Hematopoietic multipotent progenitor cell treated with erythropoietin and hydrocortisone succinate and interleukin-3 and kit ligand, for 6 days (in vitro differentiated cells): ENCODE results near the gene NUP98.
"Not testable (repeated sequence)": the region's sequence is repeated elsewhere in the genome, so short reads cannot be mapped to it uniquely, and the experiment has no call there.

Experiments
- DNase-seq: peaks from one replicate; pipeline ENCODE4 v3.0.0-alpha.2; 2015

The NUP98 gene

DNA sequence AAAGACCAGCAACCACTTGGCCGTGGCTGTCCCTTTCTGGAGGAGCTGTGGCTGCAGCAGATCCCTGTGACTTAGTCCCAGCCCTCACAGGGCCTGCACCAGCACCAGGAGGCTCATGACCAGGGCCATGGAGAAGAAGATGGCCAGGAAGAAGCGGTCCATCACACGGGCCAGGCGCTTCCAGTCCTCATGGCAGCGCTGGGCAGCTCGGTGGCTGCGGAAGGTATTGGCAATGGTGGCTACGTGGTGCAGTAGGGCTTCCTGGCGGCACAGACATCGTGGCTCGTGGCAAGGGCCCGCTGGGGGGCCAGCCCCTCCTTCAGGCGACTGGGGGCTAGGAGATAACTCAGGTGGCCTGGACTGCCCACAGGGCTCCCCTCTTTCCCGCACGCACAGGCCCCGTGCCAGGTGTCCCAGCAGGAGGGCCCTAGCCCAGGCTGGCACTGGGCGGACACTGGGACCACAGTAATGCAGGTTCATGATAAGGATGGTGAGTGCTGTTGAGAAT lies 131.3 kb downstream of the NUP98 start:
- DNase-seq = no peak

DNA sequence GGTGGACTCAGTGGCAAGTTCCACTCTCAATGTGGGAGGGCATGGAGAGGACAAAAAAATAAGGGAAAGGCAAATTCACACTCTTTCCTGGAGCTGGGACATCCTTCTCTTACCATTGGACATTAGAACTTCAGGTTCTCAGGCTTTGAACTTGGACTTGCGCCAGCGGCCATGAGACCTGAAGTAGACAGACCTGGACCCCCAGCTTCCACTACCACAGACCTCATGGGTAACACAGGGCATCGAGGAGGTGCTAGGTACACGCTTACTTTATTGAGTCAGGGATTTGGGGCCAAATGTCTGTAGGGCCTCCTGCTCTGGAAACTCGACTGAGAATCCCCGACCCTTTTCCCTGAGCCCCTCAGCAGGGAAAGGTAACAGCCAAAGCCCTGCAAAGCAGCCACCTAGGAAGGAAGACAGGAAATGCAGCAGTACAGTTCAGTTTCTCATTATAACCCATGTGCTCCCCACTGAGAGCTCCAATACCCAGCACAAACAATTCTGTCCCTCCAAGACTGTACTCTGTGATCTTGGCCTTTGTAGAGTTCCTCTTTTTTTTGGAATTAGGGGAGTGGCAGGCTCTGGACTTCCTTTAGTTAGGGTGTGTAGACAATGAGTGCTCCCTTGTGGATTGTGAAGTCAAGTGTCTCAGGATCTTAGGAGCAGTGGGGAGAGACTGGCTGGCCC lies 131.9 kb downstream of the NUP98 start:
- no peak for DNase-seq

DNA sequence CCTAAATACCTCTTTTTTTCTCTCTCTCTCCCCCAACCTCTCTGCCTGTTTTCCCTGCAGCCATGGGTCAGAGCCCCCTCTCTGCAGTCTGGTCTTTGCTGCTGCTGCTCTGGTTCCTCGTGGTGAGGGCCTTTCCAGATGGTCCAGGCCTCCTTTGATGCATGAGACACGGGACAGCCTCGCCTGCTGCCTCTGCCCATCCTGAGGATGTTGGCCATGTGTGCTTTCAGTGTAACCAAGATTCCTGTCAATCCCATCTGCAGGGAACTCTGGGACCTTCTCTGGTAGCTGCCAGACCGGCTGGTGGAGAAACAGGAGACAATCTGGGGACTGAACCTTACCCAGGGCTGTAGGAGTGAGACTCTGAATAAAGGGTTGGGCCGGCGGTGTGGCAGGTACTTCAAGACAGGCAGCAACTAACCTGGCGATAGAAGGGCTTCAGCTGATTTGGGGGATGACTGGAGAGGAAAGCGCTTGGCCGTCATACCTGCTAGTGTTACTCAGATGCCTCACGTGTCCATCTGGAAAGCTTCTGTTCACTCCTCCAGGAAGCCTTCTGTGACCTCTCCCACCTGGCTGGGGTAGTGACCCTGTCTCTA lies 133.2 kb downstream of the NUP98 start:
- DNase-seq = no peak

DNA sequence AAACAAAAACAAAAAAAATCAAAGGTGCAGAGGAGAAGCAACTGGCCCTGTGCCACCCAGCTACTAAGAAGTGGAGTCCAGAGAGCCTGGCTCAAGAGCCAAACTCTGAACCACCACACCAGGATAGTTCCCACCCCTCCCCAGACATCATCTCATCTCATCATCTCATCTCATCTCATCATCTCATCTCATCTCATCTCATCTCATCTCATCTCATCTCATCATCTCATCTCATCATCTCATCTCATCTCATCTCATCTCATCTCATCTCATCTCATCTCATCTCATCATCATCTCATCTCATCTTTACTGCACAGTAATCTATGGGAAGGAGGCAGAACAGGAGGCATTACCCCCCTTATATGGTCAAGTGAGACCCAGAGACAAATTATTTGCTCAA lies 134.5 kb downstream of the NUP98 start:
- DNase-seq = no peak

DNA sequence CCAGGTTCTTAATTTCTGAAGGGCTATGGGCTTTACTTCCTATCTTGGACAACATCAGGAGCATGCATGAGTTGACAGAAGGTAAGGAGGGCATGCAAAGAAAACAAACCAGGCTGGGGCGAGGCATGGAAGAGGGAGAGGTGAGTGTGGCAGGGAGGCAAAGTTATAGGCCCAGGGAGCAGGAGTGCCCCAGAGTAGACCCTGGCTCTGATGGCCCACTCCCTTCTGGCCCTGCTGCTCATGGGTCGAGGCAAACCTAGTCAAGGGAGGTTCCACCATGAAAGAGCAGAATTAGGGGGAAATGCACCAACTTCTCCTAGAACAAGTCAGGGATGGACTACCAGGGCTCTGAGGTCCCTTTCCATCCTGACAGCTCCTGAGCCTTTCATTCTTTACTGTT lies 136.4 kb downstream of the NUP98 start:
- DNase-seq = no peak

DNA sequence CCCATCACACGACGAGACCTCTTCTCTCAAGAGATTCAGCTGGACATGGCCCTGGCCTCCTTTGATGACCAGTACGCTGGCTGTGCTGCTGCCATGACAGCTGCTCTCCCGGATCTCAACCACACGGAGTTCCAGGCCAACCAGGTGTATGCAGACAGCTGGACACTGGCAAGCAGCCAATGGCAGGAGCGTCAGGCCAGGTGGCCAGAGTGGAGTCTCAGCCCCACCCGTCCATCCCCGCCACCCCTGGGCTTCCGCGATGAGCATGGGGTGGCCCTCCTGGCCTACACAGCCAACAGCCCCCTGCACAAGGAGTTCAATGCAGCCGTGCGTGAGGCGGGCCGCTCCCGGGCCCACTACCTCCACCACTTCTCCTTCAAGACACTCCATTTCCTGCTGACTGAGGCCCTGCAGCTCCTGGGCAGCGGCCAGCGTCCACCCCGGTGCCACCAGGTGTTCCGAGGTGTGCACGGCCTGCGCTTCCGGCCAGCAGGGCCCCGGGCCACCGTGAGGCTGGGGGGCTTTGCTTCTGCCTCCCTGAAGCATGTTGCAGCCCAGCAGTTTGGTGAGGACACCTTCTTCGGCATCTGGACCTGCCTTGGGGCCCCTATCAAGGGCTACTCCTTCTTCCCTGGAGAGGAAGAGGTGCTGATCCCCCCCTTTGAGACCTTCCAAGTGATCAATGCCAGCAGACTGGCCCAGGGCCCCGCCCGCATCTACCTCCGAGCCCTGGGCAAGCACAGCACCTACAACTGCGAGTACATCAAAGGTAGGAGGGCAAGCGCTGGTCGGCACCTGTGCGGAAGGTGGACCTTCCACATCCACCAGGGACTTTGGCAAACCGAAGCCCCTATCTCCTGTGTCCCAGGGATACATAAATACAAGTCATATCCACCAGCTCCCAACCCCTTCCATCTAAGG lies 137.5 kb downstream of the NUP98 start:
- DNase-seq = no peak

DNA sequence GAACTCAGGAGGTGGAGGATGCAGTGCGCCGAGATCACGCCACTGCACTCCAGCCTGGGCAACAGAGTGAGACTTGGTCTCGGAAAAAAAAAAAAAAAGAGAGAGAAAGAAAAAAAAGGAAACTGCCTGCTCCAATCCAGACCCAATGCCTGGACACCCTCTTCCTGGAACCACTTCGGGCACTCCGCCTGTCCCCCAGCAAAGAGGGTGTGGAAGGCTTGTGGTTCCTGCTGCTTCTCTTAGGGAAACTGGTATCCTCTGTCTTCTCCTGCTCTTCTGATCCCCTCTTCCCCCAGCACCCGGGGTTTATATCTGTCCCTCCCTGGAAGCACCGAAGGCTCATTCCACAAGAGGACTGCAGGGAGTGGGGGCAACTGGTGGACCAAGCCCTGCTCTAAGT lies 139.1 kb downstream of the NUP98 start:
- DNase-seq = no peak

DNA sequence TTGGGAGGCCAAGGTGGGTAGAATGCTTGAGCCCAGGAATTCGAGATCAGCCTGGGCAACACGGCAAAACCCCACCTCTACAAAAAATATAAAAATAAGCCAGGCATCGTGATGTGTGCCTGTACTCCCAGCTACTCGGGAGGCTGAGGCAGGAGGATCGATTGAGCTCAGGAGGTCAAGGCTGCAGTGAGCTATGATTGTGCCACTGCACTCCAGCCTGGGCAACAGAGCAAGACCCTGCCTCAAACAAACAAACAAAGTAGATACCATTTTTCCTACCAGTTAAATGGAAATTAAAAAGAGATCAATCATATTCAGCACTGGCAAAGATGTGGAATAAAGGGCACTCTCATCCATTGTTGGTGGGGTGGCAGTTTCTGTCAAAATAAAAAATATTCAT lies 140.0 kb downstream of the NUP98 start:
- not testable (repeated sequence) for DNase-seq

DNA sequence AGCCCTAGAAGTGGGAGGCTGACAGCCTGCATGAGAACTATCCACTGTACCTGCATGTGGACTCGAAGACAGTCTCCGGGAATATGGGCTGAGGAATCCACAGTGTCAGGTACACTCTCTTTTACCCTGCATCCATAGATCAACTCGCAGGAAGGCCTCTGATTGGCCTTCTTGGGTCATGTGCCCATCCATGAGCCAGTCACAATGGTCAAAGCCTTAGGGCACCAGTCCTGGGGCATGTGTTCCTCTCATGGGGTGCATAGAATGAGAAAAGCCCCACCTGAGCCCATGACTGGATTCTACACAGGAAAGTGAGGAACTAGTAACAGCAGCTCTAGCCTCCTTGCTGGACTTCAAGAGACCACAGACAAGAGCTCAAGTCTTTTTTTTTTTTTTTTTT lies 141.8 kb downstream of the NUP98 start:
- DNase-seq = no peak

DNA sequence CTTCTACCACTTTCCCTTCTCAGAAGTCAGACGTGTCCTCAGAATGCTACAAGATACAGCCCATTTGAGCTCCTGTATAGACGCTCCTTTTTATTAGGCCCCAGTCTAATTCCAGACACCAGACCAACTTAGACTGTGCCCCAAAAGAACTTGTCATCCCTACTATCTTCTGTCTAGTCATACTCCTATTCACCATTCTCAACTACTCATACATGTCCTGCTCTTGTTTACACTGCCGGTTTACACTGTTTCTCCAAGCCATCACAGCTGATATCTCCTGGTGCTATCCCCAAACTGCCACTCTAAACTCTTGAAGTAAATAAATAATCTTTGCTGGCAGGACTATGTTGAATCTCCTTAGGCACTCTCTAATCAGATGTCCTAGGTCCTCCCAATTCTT lies 144.8 kb downstream of the NUP98 start:
- DNase-seq = not testable (repeated sequence)

DNA sequence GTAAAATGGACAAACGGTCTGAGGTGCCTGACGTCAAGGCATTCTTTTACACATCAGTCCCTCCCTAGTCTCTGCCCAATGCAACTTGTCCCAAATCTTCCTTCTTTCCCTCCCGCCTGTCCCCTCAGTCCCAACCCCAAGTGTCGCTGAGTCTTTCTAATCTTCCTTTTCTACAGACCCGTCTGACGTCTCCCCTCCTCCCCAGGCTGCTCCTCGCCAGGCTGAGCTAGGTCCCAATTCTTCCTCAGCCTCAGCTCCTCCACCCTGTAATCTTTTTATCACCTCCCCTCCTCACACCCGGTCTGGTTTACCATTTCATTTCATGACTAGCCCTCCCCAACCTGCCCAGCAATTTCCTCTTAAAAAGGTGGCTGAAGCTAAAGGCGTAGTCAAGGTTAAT lies 148.0 kb downstream of the NUP98 start:
- not testable (repeated sequence) for DNase-seq

DNA sequence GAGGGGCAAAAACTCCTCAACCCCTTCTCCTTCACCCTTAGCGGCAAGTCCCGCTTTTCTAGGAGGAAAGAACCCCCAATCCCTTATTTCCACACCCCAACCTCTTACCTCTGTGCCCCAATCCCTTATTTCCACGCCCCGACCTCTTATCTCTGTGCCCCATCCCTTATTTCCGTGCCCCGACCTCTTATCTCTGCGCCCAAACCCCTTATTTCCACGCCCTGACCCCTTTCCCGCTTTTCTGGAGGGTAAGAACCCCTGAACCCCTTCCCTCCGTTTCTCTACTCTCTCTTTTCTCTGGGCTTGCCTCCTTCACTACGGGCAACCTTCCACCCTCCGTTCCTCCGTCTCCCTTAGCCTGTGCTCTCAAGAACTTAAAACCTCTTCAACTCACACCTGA lies 148.5 kb downstream of the NUP98 start:
- DNase-seq = not testable (repeated sequence)

DNA sequence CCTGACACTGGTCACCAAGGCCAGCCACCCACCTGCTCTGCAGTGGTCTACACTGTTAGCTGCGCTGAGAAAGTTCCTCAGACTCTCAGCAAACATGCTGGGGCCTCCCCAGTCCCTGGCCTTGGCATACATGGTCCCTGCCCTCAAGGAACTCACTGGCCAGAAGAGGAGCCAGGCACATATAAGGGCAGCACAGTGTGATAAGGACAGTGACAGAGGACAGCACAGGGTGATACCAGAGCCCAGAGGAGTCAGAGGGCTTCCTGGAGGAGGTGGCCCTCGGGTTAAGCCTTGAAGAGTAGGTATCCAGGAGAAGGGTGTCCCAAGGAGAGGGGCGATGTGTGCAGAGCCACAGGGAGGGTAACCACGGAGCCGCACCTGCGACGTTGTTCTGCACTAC lies 151.8 kb downstream of the NUP98 start:
- no peak for DNase-seq

DNA sequence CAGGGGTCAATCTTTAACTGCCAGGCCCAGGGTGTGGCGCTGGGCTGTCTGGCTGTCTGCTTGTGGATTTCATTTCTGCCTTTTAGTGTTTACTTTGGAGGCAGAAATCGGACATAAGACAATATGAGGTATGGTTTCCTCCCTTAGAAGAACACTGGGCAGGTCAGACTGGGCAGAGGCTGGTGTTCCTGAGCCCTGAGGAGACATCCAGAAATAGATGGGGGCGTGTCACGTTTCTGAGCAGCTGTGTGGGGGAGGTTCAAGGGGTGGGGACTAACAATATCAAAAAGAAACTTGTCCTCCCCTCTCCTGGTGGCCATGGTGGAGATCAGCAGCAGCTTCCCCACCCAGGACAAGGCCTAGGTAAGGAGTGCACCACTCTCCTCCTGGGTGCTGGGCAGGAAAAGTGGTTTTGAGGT lies 152.5 kb downstream of the NUP98 start, which contains the start of gene ART1:
TSS of gene ART1 (plus strand) at position 312 of the 419 bp plus-strand sequence. CDS start 14,086 bp downstream, outside the sequence.
- DNase-seq = peak; percentile 72

DNA sequence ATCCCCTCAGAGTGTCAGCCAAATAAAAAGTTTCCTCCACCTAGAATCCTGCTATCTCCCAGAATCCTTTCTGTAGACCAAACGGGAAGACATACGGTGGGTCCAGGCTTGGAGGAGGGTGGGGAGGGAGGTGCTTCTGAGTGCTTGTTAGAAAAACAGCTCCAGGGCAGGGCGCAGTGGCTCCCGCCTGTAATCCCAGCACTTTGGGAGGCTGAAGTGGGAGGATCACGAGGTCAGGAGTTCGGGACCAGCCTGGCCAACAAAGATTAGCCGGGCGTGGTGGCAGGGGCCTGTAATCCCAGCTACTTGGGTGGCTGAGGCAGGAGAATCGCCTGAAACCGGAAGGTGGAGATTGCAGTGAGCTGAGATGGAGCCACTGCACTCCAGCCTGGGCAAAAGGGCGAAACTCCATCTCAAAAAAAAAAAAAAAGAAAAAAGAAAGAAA lies 154.2 kb downstream of the NUP98 start:
- peak; percentile 14 for DNase-seq

DNA sequence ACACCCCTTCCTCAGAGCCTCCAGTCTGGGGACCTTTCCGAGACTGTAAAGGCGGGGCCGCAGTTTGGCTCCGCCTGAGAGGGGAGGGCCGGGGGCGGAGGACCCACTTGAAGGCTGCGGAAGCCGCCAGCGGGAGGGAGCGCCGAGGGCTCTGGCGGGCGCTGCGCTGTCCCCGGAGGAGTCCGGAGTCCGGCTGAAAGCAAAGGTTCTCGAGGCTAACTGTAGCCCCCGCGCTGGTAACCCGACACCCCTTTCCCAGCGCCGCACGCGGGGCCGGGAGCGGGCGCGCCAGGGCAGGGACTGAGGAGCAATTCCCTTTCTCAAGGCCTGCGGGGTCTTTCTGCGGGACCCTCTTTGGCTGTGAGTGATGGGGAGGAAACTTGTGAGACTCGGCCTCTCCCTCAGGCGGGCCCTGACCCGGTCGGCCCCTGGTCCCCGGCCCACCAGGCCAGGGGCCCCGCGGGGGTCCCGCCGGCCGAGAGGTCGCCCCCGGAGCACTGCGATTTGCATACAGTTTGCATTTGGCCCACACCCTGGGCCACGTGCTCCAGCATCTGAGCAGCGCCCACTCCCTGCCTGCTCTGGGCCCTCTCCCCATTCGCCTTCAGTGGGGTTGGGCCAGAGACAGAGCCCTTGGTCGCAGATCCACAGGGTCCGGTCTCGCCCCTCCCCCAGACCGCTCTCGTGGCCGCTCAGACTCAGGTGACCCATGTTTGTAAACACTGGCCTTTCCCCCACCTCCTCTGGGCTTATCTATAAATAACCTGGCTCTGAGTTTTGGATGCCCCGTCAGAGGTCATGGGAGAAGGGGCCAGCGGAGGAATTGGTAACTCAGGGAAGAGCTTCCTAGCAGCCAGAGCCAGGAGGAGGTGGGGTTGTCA lies 155.0 kb downstream of the NUP98 start:
- DNase-seq = peak; percentile 80

DNA sequence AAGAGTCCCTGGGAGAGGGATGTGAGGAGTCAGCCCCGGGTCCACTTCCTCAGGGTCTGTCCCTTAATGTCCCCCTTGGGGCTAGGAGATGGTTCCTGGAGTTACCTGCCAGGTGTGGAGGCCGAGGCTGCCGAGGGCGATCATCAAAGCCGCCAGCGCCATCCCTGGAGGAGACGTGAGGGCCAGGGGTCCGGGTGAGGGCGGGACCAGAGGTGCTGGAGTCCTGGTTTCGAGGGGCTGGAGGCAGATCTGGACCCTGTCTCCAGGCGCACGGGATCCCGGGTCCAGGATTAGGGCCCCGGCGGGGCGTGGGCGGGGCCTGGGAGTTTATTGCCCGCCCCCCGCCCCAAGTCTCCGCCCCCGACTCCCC lies 155.7 kb downstream of the NUP98 start, which contains the start of gene ART5:
TSS of gene ART5 (minus strand) at position 292 of the 370 bp plus-strand sequence. CDS start at position 162, 130 bp downstream.
- DNase-seq = no peak

DNA sequence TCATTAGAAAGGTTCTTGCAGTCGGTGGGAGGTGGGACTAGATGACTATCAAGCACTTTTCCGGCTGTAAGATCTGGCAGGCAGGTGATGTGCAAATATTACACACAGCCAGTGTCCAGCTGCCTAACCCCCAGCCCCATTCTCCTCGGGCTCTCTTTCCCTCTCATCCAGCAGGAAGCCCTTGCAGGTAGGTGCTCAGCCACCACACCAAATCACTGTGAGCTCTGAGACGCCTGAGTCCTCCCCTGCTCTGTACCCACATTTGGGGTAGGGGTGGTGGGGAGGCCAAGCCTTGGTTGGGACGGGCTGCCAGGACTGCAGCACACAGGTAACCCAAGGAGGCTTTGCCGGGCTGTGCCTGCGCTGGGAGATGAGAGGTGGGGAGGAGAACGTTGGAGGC lies 156.2 kb downstream of the NUP98 start:
- DNase-seq = no peak

DNA sequence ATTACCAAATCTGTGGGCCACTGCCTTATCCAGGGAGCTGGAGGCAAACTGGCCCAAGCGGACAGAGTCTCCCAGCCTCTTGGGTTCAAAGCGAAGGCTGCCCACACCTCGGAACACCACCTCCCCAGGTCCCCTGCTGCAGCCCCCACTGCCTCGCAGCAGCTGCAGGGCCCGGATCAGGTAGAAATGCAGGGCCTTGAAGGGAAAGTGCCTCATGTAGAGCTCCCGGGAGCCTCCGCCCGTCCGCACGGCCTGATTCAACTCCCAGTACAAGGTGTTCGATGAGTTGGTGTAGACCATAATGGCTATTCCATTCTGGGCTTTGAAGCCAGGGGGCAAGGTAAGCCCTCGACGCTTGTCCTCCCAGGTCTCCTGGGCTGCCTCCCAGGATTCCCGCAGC lies 157.5 kb downstream of the NUP98 start:
- DNase-seq = no peak

DNA sequence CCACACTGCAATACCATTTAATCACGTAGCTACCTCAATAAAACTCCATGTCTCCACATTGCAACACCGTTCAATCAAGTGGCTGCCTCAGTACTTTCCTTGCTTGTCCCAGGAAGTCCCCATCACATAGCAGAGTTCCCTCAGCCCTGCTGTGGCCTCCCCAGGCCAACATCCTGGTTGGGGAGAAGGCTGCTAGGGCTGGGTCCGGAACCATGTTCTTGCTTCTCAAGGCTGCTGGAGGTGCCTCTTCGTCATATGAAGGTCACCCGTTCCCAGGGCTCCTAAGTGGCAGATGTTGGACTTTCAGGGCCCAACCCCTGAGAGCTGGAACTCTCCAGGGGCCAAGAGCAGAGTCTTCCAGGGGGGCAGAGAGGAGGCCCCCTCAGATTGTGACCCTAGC lies 158.8 kb downstream of the NUP98 start:
- DNase-seq = no peak

DNA sequence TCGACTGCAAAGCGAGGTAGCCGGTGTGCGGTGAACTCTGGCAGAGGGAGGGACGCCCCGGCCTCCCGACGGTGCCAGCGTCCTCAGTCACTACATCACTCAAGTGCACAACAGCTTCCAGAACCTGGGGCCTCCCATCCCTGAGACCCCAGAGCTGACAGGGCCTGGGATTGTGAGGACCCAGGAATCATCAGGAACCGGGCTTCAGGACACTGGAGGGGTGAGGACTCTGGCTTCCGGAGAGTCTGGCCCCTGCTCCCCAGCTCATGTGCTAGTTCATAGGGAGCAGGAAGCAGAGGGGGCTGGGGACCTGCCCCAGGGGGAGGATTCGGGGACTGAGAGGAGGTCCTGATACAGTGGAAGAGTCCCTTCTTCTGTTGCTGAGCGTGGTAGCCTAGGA lies 160.2 kb downstream of the NUP98 start:
- DNase-seq = no peak

DNA sequence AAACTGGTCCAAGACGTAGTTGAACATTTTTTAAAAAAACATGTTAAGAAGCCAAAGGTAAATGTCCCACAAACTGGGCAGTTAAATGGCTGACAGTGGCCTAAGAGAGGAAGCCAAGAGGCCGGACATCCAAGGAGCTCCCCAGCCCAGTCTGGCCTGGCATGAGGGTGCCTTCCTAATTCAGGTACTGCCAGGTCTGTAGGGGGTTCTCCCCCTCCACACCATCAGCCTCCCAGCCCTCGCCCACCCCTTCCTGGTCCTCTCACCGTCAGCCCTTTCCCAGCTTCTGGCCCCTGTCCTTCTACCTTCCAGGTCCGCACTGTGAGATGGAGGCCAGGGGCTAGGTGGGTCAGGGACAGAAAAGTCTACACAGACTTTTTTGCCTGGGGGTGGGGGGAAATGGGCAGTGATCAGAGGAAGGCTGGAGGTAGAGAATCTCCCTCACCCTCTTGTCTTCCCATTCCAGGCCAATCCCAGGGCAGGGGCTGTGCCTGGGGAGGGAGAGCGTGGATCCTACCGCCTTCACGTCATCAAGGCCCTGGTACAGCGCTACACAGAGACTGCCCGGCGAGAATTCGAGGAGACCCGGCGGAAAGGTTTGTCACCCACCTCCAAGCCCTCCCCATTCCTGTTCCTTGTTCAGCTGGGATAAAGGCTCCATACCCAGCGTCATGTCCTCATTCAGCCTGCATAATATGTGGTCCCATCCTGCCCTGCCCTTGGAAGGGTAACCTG lies 161.5 kb downstream of the NUP98 start:
- DNase-seq = no peak
